HEK293T (cell line): ENCODE results near the gene GPR39.

Source experiments
- CTCF ChIA-PET: fragments of 350-600 bp; formaldehyde crosslinking; extraction: SDS; loops from one replicate; lab custom pipeline; 2021; ENCODE audit warnings: antibody characterized with exemption, inconsistent platforms; lab: Yijun Ruan, JAX
- POLR2A ChIA-PET: fragments of 350-600 bp; formaldehyde crosslinking; extraction: SDS; loops from one replicate; lab custom pipeline; 2020; ENCODE audit warnings: antibody characterized with exemption, inconsistent platforms; lab: Yijun Ruan, JAX
- DNase-seq: peaks from one replicate; pipeline ENCODE4 v3.0.0; 2012; ENCODE audit warnings: mixed read lengths; ENCODE audit errors: extremely low spot score
- ARNT ChIP-seq: fragments of 450-650 bp; IDR thresholded peaks from 2 replicates; pipeline ENCODE4 v1.6.1; 2017; ENCODE audit warnings: mild to moderate bottlenecking
- BHLHE40 ChIP-seq: fragments of 450-650 bp; IDR thresholded peaks from 2 replicates; pipeline ENCODE4 v1.6.1; 2016; ENCODE audit warnings: mild to moderate bottlenecking, moderate library complexity, borderline replicate concordance
- CTBP1 ChIP-seq: fragments of 450-650 bp; IDR thresholded peaks from 2 replicates; pipeline ENCODE4 v1.6.1; 2016; ENCODE audit warnings: borderline replicate concordance
- ELF4 ChIP-seq: fragments of 450-650 bp; IDR thresholded peaks from 2 replicates; pipeline ENCODE4 v1.6.1; 2017; ENCODE audit warnings: antibody characterized with exemption
- FOXA1 ChIP-seq: fragments of 450-650 bp; IDR thresholded peaks from 2 replicates; pipeline ENCODE4 v1.6.1; 2016; ENCODE audit warnings: mild to moderate bottlenecking
- FOXK2 ChIP-seq: fragments of 450-650 bp; IDR thresholded peaks from 2 replicates; pipeline ENCODE4 v1.6.1; 2016; ENCODE audit warnings: mild to moderate bottlenecking
- FOXM1 ChIP-seq: fragments of 450-650 bp; IDR thresholded peaks from 2 replicates; pipeline ENCODE4 v1.6.1; 2017; ENCODE audit warnings: mild to moderate bottlenecking, borderline replicate concordance
- HDGF ChIP-seq: fragments of 450-650 bp; IDR thresholded peaks from 2 replicates; pipeline ENCODE4 v1.6.1; 2017; ENCODE audit warnings: antibody characterized with exemption, borderline replicate concordance
- L3MBTL2 ChIP-seq: fragments of 450-650 bp; conservative IDR thresholded peaks from 2 replicates; pipeline ENCODE4 v1.6.1; 2016; ENCODE audit warnings: mild to moderate bottlenecking
- LEF1 ChIP-seq: fragments of 450-650 bp; IDR thresholded peaks from 2 replicates; pipeline ENCODE4 v1.6.1; 2017; ENCODE audit warnings: mild to moderate bottlenecking, borderline replicate concordance
- NFRKB ChIP-seq: fragments of 450-650 bp; IDR thresholded peaks from 2 replicates; pipeline ENCODE4 v1.6.1; 2016; ENCODE audit warnings: mild to moderate bottlenecking, moderate library complexity
- SP1 ChIP-seq: fragments of 450-650 bp; IDR thresholded peaks from 2 replicates; pipeline ENCODE4 v1.6.1; 2017
- SUZ12 ChIP-seq: fragments of 450-650 bp; IDR thresholded peaks from 2 replicates; pipeline ENCODE4 v1.6.1; 2016; ENCODE audit warnings: mild to moderate bottlenecking
- TARDBP ChIP-seq: fragments of 450-650 bp; IDR thresholded peaks from 2 replicates; pipeline ENCODE4 v1.6.1; 2016
- ZNF384 ChIP-seq: fragments of 450-650 bp; IDR thresholded peaks from 2 replicates; pipeline ENCODE4 v1.6.1; 2016
- TF ChIP-seq, protein P1 (sequence below): fragments of 450-650 bp; IDR thresholded peaks from 2 replicates; pipeline ENCODE4 v1.6.1; 2016

The GPR39 gene

GRCh38 chr2:132632000-132632649 lies 215.5 kb downstream of the GPR39 start:
- TF ChIP-seq FOXK2: no peak
- ChIA-PET POLR2A (no interaction called here), CTCF (no interaction called here)
- DNase-seq: no peak

DNA sequence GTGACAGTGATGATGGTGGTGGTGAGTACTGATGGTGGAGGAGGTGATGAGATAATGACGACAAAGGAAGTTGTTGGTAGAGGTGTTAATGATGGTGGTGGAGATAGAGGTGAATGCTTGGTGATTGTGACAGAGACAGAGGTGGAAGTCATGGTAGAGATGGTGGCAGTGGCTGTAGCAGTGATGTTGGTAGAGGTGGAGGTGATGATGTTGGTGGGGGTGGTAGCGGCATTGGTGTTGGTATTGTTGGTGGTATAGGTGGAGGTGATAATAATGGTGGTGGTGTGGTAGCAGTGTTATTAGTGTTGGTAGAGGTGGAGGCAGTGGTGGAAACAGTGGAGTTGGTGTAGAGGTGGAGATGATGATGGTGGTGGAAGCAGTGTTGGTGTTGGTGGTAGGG lies 217.0 kb downstream of the GPR39 start:
- no peak for DNase-seq
- CTCF ChIA-PET: no interaction called here
- no peak for TF ChIP-seq FOXM1
- TF ChIP-seq LEF1: no peak
- TF ChIP-seq SUZ12: no peak
- no peak for TF ChIP-seq NFRKB
- POLR2A ChIA-PET: no interaction called here

- DNase-seq: no peak
- TF ChIP-seq ELF4 (no peak), SP1 (no peak), NFRKB (no peak), FOXA1 (no peak), FOXM1 (no peak)
- ChIA-PET CTCF (no interaction called here), POLR2A (interaction anchor here (1.1 kb wide), 1 partner anchor 10 kb away, joined by 3 read pairs; no protein-coding TSS in a partner anchor)
These were observed 219.7 kb downstream of the GPR39 start for GRCh38 chr2:132636346-132636745.

DNA sequence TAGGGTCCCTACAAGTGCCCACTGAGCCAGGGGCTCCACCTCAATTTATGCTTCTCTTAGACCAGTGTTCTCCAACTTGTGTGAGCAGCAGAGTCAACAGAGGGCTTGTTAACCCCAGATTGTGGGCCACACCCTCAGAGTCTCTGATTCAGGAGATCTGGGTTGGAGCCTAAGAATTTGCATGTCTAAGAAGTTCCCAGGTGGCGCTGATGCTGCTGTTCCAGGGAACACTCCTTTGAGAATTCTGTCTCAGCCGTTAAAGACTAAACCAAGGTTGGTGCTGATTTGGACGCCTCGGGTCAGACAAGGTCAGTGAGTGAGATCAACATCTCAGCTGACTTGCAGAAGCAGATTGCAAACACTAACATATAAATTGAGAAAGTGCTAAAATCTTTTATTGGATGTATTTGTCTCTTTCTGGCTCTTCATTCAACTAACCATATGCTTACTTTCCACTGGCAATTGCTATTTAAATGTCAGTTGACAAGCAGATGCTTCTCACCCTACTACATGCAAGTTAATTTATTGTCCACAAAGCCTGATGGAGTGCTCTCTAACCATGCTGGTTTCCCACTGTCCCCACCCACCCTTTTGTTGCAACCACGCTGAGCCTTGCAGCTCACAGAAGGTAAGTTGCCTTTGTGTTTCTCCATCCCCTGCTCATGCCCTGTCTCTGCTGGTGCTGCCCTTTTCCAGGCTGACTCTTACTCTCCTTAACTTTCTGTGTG lies 221.9 kb downstream of the GPR39 start:
- TF ChIP-seq ELF4 (no peak), ZNF384 (no peak), LEF1 (no peak), ARNT (no peak), FOXK2 (no peak), TARDBP (no peak), FOXA1 (no peak), FOXM1 (no peak), NFRKB (no peak), CTBP1 (no peak), SUZ12 (no peak), SP1 (no peak), L3MBTL2 (no peak), HDGF (no peak), BHLHE40 (no peak)
- TF ChIP-seq, protein P1, sequence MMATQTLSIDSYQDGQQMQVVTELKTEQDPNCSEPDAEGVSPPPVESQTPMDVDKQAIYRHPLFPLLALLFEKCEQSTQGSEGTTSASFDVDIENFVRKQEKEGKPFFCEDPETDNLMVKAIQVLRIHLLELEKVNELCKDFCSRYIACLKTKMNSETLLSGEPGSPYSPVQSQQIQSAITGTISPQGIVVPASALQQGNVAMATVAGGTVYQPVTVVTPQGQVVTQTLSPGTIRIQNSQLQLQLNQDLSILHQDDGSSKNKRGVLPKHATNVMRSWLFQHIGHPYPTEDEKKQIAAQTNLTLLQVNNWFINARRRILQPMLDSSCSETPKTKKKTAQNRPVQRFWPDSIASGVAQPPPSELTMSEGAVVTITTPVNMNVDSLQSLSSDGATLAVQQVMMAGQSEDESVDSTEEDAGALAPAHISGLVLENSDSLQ: no peak
- DNase-seq: no peak
- POLR2A ChIA-PET: no interaction called here
- CTCF ChIA-PET: no interaction called here

GRCh38 chr2:132640116-132640515 lies 223.5 kb downstream of the GPR39 start:
- no peak for TF ChIP-seq TARDBP
- TF ChIP-seq FOXM1: no peak
- CTCF ChIA-PET: no interaction called here
- DNase-seq: no peak
- POLR2A ChIA-PET: no interaction called here

DNA sequence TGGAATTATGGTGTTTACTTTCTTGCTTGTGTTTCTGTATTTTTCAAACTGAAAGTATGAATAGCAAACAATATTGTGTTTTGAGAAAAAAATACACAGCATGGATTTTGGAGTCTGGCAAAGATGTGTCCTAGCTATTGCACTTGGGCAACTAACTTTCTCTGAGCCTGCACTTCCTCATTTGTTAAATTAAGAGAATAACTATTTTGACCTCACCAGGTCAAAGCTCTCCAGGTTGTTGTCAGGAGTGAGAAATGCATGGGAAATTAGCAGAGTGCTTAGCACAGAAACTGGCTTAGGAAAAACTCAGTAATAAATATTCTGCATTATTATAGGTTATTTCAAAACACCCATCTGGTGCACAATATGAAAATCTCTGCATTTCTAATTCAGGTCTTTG lies 225.2 kb downstream of the GPR39 start:
- no peak for DNase-seq
- ChIA-PET POLR2A (no interaction called here), CTCF (no interaction called here)
- no peak for TF ChIP-seq LEF1

- POLR2A ChIA-PET: no interaction called here
- CTCF ChIA-PET: no interaction called here
These were observed 225.8 kb downstream of the GPR39 start for GRCh38 chr2:132642415-132642814.

More at GRCh38 chr2:132642415-132642814, 225.8 kb downstream of the GPR39 start:
- DNase-seq: no peak
- no peak for TF ChIP-seq L3MBTL2
- TF ChIP-seq, protein P1: no peak
- TF ChIP-seq BHLHE40: no peak
- no peak for TF ChIP-seq LEF1
- TF ChIP-seq ELF4: no peak
- no peak for TF ChIP-seq TARDBP
- no peak for TF ChIP-seq SP1
- no peak for TF ChIP-seq NFRKB
- TF ChIP-seq ZNF384: no peak
- TF ChIP-seq FOXK2: no peak
- TF ChIP-seq HDGF: no peak
- no peak for TF ChIP-seq ARNT
- no peak for TF ChIP-seq FOXA1
- no peak for TF ChIP-seq CTBP1
- TF ChIP-seq SUZ12: no peak
- no peak for TF ChIP-seq FOXM1
